ENCODE measurements around the gene ACO1. TPM values are rescaled to one million over a fixed set of nuclear protein-coding genes. Genes with fewer than 3 reads are reported as not detected.

ACO1 gene
- total RNA-seq, 4 donors from 2014 or later = 44.6 to 57.6 (median 45.3) TPM

DNA sequence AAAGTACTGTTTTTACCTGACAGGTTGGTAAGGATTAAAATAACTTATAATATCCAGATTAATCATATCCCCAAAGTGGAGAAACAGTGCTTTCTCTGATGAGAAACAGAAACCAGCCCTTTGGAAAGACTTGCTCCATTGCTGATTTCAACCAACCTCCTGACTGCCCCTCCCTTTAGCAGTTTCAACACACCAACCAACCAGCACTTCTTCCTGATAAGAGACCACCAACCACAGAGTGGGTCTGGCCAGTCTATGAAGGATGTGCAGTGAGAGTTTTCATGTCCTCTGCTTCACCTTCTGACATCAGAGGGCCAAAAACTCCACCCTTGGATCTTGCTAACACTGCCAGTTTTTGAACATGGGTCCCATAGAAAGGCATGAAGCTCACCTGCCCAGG lies 113.5 kb downstream of the ACO1 start:
- DNase-seq = no peak
- no peaks in the 10 kb centered on the region for H3K4me1 ChIP-seq
- intact Hi-C loops (cut with DNase I) = no loop called here
- no peak overlapping the region for H3K4me3 ChIP-seq (replicated peaks in 1 of 3)
- TF ChIP-seq, protein P1, sequence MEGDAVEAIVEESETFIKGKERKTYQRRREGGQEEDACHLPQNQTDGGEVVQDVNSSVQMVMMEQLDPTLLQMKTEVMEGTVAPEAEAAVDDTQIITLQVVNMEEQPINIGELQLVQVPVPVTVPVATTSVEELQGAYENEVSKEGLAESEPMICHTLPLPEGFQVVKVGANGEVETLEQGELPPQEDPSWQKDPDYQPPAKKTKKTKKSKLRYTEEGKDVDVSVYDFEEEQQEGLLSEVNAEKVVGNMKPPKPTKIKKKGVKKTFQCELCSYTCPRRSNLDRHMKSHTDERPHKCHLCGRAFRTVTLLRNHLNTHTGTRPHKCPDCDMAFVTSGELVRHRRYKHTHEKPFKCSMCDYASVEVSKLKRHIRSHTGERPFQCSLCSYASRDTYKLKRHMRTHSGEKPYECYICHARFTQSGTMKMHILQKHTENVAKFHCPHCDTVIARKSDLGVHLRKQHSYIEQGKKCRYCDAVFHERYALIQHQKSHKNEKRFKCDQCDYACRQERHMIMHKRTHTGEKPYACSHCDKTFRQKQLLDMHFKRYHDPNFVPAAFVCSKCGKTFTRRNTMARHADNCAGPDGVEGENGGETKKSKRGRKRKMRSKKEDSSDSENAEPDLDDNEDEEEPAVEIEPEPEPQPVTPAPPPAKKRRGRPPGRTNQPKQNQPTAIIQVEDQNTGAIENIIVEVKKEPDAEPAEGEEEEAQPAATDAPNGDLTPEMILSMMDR (IDR thresholded peaks at IDR 0.05) = no peak
- no peak for TF ChIP-seq POLR2A (IDR thresholded peaks at IDR 0.05)
- no peaks in the 10 kb centered on the region for H3K27me3 ChIP-seq
- no peaks in the 10 kb centered on the region for H3K9me3 ChIP-seq
- H3K36me3 ChIP-seq = peaks cover 0 to 3% of the 10 kb centered on the region in 2 donors
- H3K27ac ChIP-seq = no peak overlapping the region

DNA sequence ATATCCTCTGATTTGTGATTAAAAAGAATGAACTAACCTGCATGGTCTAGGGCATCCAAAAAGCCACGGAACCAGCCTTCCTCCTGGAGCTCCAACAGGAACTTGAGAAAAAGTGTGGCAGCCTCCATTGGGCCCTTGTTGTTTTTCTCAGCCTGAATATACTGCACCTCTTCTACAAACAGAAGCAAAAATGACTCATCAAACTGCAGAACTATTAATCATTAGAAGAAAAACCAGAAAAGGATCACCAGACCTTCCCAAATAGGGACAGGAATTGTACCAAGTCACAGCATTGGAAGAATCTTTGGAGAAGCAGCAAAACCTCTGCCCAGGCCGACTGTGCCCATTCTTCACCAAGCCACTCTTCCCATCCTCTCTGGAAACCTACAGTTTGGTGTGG lies 116.3 kb downstream of the ACO1 start:
- H3K36me3 ChIP-seq = peaks cover 0 to 3% of the 10 kb centered on the region in 2 donors
- no peaks in the 10 kb centered on the region for H3K4me1 ChIP-seq
- no peaks in the 10 kb centered on the region for H3K9me3 ChIP-seq
- H3K27ac ChIP-seq = no peak overlapping the region
- no peak overlapping the region for H3K4me3 ChIP-seq (replicated peaks in 1 of 3)
- TF ChIP-seq POLR2A (IDR thresholded peaks at IDR 0.05) = no peak
- TF ChIP-seq, protein P1 (IDR thresholded peaks at IDR 0.05) = no peak
- intact Hi-C loops (cut with DNase I) = no loop called here
- no peaks in the 10 kb centered on the region for H3K27me3 ChIP-seq
- DNase-seq = no peak
- WGBS, 2 donors = 86 to 94% methylated on average over 2 of the region's 2 CpGs

DNA sequence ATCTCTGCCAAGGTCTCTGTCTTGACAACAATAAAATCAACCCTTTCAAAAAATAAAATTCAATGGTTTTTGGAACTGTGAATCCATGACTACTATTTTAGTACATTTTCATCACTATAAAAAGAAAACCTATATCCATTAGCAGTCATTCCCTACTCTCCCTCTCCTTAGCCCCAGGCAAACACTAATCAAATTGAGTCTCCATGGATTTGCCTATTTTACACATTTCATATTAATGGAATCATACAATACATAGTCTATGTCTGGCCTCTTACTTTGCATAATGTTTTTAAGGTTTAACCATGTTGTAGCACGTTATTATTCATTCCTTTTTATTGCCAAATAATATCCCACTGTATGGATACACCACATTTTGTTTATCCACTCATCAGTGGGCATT lies 117.4 kb downstream of the ACO1 start:
- Histone ChIP-seq H3K27me3 (no peaks in the 10 kb centered on the region), H3K9me3 (no peaks in the 10 kb centered on the region), H3K27ac (no peak overlapping the region), H3K36me3 (peaks cover 0 to 3% of the 10 kb centered on the region in 2 donors), H3K4me1 (no peaks in the 10 kb centered on the region), H3K4me3 (replicated peaks in 1 of 3) (no peak overlapping the region)
- intact Hi-C loops (cut with DNase I) = no loop called here
- WGBS, 2 donors = 88 to 96% methylated on average over 1 of the region's 1 CpG
- TF ChIP-seq POLR2A (IDR thresholded peaks at IDR 0.05) = no peak
- TF ChIP-seq, protein P1 (IDR thresholded peaks at IDR 0.05) = no peak
- DNase-seq = no peak

DNA sequence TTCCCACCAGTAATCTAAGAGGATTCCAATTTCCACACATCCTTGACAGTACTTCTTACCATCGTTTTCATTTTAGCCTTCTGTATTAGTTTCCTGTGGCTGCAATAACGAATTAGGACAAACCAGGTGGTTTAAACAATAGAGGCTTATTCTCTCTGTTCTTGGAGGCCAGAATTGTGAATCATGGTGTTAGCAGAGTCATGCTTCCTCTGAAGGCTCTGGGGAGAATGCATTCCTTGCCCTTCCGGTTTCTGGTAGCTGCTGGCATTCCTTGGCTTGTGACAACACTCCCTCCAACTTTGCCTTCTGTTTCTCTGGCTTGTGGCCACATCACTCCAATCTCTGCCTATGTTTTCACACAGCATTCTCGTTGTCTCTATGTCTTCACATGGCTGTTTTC lies 118.0 kb downstream of the ACO1 start:
- Histone ChIP-seq H3K36me3 (peaks cover 0 to 3% of the 10 kb centered on the region in 2 donors), H3K4me3 (replicated peaks in 1 of 3) (no peak overlapping the region), H3K27me3 (no peaks in the 10 kb centered on the region), H3K9me3 (no peaks in the 10 kb centered on the region), H3K27ac (no peak overlapping the region), H3K4me1 (no peaks in the 10 kb centered on the region)
- intact Hi-C loops (cut with DNase I) = no loop called here
- DNase-seq = no peak
- 75 to 79% methylated on average over 4 of the region's 4 CpGs for WGBS, 2 donors
- TF ChIP-seq, protein P1 (IDR thresholded peaks at IDR 0.05) = no peak

DNA sequence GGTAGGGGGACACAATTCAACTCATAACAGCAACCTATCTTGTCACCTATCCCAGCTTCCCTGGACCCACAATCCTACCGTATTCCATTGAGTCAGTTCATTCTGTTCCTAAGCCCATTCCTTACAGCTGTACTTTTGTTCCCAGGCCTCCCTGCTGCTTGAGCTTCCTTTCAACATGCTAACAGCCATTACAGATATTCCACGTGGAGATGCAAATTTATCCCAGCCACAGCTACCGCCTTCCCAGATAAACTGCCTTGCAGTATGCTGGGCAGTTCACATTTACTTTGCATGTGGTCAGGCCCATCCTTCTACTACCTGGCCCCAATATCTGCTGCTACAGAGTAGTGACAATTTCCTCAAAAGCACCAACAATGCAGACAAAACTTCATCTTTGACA lies 118.6 kb downstream of the ACO1 start:
- 89 to 92% methylated on average over 3 of the region's 3 CpGs for WGBS, 2 donors
- H3K36me3 ChIP-seq = peaks cover 0 to 3% of the 10 kb centered on the region in 2 donors
- no peaks in the 10 kb centered on the region for H3K9me3 ChIP-seq
- no peak overlapping the region for H3K4me3 ChIP-seq (replicated peaks in 1 of 3)
- no peaks in the 10 kb centered on the region for H3K27me3 ChIP-seq
- no peak overlapping the region for H3K27ac ChIP-seq
- no peak for DNase-seq
- no peak for TF ChIP-seq POLR2A (IDR thresholded peaks at IDR 0.05)
- TF ChIP-seq, protein P1 (IDR thresholded peaks at IDR 0.05) = no peak
- intact Hi-C loops (cut with DNase I) = no loop called here
- no peaks in the 10 kb centered on the region for H3K4me1 ChIP-seq

Other genes with a start within 250 kb of the ACO1 start
- gene RIGI, start 141.6 kb downstream of the ACO1 start, total RNA-seq = 10 to 100 TPM in 3 of 4 donors, 1 to 10 TPM in 1; 7.9 to 10.3 (median 10.2) TPM
- 10 to 100 TPM in 2 of 4 donors, 1 to 10 TPM in 2; 1.3 to 23.9 (median 9.9) TPM for gene SMIM27, start 167.7 kb downstream of the ACO1 start, total RNA-seq
- gene TOPORS, start 167.9 kb downstream of the ACO1 start, total RNA-seq = 10 to 100 TPM; 23.7 to 31.8 (median 28.8) TPM
- gene NDUFB6, start 188.5 kb downstream of the ACO1 start, total RNA-seq = 10 to 100 TPM; 19.1 to 78.2 (median 57.9) TPM

Measured in thyroid gland (tissue), 4 donors.